ENCODE results near the gene JAKMIP3. TPM values are rescaled to one million over a fixed set of nuclear protein-coding genes. Genes with fewer than 3 reads are reported as not detected.

JAKMIP3 gene
- total RNA-seq, 4 donors from 2014 or later: 0.04 to 0.19 (median 0.13) TPM; not detected in 1

GRCh38 chr10:132094581-132095234 lies 29.0 kb downstream of the JAKMIP3 start:
- WGBS, 2 donors: 40% methylated on average over 2 to 5 of the region's 9 CpGs
- H3K4me3 ChIP-seq: no peak overlapping the region
- TF ChIP-seq, protein P1, sequence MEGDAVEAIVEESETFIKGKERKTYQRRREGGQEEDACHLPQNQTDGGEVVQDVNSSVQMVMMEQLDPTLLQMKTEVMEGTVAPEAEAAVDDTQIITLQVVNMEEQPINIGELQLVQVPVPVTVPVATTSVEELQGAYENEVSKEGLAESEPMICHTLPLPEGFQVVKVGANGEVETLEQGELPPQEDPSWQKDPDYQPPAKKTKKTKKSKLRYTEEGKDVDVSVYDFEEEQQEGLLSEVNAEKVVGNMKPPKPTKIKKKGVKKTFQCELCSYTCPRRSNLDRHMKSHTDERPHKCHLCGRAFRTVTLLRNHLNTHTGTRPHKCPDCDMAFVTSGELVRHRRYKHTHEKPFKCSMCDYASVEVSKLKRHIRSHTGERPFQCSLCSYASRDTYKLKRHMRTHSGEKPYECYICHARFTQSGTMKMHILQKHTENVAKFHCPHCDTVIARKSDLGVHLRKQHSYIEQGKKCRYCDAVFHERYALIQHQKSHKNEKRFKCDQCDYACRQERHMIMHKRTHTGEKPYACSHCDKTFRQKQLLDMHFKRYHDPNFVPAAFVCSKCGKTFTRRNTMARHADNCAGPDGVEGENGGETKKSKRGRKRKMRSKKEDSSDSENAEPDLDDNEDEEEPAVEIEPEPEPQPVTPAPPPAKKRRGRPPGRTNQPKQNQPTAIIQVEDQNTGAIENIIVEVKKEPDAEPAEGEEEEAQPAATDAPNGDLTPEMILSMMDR (IDR thresholded peaks at IDR 0.05): no peak
- TF ChIP-seq POLR2A (IDR thresholded peaks at IDR 0.05): no peak
- H3K4me1 ChIP-seq: peaks cover 0 to 6% (median 3%) of the 10 kb centered on the region in 3 donors
- no peak for DNase-seq
- no peaks in the 10 kb centered on the region for H3K9me3 ChIP-seq
- H3K36me3 ChIP-seq: no peaks in the 10 kb centered on the region
- intact Hi-C loops (cut with DNase I): no loop called here
- H3K27ac ChIP-seq: no peak overlapping the region
- no peaks in the 10 kb centered on the region for H3K27me3 ChIP-seq

GRCh38 chr10:132095403-132096113 lies 29.8 kb downstream of the JAKMIP3 start:
- Histone ChIP-seq H3K9me3 (no peaks in the 10 kb centered on the region), H3K4me1 (peaks cover 0 to 6% (median 3%) of the 10 kb centered on the region in 3 donors), H3K27me3 (no peaks in the 10 kb centered on the region), H3K4me3 (no peak overlapping the region), H3K36me3 (no peaks in the 10 kb centered on the region), H3K27ac (no peak overlapping the region)
- 72 to 83% methylated on average over 9 to 10 of the region's 12 CpGs for WGBS, 2 donors
- intact Hi-C loops (cut with DNase I): no loop called here
- TF ChIP-seq POLR2A (IDR thresholded peaks at IDR 0.05): no peak
- TF ChIP-seq, protein P1 (IDR thresholded peaks at IDR 0.05): no peak
- DNase-seq: no peak

- no peak overlapping the region for H3K4me3 ChIP-seq
- no peaks in the 10 kb centered on the region for H3K36me3 ChIP-seq
- no peak for DNase-seq
- intact Hi-C loops (cut with DNase I): no loop called here
- H3K9me3 ChIP-seq: no peaks in the 10 kb centered on the region
- peaks cover 0 to 6% (median 3%) of the 10 kb centered on the region in 3 donors for H3K4me1 ChIP-seq
- TF ChIP-seq, protein P1 (IDR thresholded peaks at IDR 0.05): no peak
- no peak for TF ChIP-seq POLR2A (IDR thresholded peaks at IDR 0.05)
- WGBS, 2 donors: 21 to 27% methylated on average over 6 of the region's 6 CpGs
- no peaks in the 10 kb centered on the region for H3K27me3 ChIP-seq
- H3K27ac ChIP-seq: no peak overlapping the region
Measured at GRCh38 chr10:132096223-132096622, 30.5 kb downstream of the JAKMIP3 start.

- Histone ChIP-seq H3K36me3 (no peaks in the 10 kb centered on the region), H3K9me3 (no peaks in the 10 kb centered on the region), H3K4me1 (peaks cover 0 to 6% (median 3%) of the 10 kb centered on the region in 3 donors), H3K27ac (no peak overlapping the region), H3K4me3 (no peak overlapping the region), H3K27me3 (no peaks in the 10 kb centered on the region)
- TF ChIP-seq, protein P1 (IDR thresholded peaks at IDR 0.05): no peak
- TF ChIP-seq POLR2A (IDR thresholded peaks at IDR 0.05): no peak
- WGBS, 2 donors: 88 to 93% methylated on average over 7 to 19 of the region's 22 CpGs
- intact Hi-C loops (cut with DNase I): no loop called here
- no peak for DNase-seq
Measured at GRCh38 chr10:132096863-132097478, 31.2 kb downstream of the JAKMIP3 start.

All from esophagus squamous epithelium (tissue), 5 donors.